ENCODE results near the gene DHCR24.

The DHCR24 gene

DNA sequence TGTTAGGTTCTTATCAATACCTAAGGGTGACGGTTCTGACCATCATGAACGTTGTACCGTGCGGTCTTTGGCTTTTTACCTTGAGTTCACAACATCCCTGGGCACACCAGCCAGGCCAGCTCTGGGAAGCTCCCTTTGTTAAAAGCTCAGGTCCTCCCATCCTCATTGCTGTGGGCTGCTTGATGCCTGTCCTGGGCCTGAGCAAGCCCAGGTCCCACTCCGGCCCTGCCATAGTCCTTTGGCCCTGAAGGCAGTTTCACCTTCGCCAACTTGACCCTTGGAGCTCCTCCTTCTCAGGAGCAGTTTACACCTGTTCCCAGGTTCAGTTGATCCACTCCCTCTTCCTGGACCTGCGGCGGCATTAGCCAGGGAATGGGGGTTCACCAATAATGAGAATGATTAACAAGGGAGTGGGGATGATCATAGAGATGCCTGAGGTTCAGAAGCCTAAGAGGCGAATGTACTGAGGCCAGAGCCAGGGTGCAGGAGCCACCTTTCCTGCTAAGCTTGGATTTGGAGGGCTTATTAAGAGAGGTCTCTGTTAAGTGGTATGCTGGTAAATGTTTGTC lies 40.2 kb downstream of the DHCR24 start:
- in situ Hi-C loops (cut with MboI; ENCODE audit: low sequenced_read_pairs), result no loop called here

DNA sequence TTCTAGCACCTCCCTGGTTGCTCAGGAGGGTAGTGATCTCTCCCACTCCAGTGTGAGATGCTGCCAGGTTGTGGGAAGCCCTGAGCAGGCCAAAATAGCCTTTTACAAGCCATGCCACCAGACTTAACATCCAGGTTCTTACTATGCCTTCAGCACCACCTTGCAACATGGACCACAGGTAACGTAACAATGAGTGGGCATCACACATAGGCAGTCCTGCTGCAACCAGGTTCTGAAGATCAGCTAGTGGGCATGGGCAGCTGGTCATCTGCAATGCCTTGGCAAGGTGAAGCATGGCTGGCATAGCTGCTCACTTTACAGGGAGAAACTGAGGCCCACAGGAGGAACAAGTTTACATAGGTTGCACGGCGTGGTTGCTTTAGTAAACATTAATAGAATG lies 40.7 kb downstream of the DHCR24 start:
- in situ Hi-C loops (cut with MboI; ENCODE audit: low sequenced_read_pairs), result no loop called here

DNA sequence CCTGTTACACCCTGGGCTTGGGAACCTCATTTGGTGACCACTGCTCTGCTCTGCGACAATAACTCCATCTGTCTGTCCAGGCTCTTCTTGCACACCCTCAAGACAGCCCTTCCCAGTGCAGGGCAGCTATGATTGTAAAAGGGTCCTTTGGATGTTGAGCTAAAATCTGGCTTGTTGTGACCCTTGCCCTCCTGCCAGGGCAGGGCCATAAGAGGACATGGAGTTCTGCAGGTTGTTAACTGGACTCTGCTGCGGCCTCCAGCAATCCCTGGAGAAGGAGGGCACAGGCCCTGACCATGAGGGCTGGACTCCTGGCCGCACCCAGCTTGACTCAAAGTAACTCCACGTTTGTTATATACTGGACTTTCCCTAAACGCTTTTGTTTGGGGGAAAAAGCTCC lies 41.2 kb downstream of the DHCR24 start:
- in situ Hi-C loops (cut with MboI; ENCODE audit: low sequenced_read_pairs), result no loop called here

DNA sequence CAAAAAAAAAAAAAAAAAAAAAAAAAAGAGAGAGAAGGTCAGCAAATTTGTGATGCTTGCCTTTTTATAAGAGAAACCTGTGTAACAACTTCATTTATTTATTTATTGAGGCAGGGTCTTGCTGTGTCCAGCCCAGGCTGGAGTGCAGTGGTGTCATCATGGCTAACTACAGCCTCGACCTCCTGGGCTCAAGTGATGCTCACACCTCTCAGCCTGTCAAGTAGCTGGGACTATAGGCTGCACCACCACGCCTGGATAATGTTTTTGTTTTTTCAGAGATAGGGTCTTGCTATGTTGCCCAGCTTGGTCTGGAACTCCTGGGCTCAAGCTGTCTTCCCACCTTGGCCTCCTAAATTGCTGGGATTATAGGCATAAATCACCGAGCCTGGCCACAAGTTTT lies 42.4 kb downstream of the DHCR24 start:
- in situ Hi-C loops (cut with MboI; ENCODE audit: low sequenced_read_pairs), result no loop called here

DNA sequence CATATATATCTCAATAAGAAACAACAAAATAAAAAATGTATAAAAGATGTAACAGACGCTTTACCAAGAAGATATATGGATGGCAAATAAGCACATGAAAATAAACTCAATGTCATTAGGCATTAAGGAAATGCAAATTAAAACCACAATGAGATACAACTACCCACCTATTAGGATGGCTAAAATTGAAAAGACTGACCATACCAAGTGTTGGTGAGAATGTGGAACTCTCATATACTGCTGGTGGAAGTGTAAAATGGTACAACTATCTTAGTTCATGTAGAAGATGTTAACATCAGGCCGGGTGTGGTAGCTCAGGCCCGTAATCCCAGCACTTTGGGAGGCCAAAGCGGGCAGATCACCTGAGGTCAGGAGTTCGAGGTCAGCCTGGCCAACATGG lies 43.5 kb downstream of the DHCR24 start:
- in situ Hi-C loops (cut with MboI; ENCODE audit: low sequenced_read_pairs), result no loop called here

DNA sequence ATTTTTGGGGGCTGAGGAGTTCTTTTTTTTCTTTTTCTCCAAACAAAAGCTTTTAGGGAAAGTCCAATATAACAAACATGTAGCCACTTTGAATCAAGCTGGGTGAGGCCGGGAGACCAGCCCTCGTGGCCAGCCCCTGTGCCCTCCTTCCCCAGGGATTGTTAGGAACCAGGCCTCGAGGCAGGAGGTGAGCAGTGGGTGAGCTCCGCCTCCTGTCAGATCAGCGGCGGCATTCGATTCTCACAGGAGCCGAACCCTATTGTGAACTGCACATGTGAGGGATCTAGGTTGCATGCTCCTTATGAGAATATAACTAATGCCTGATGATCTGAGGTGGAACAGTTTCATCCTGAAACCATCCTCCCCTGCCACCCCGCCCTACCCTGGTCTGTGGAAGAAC lies 44.0 kb downstream of the DHCR24 start:
- in situ Hi-C loops (cut with MboI; ENCODE audit: low sequenced_read_pairs), result no loop called here

DNA sequence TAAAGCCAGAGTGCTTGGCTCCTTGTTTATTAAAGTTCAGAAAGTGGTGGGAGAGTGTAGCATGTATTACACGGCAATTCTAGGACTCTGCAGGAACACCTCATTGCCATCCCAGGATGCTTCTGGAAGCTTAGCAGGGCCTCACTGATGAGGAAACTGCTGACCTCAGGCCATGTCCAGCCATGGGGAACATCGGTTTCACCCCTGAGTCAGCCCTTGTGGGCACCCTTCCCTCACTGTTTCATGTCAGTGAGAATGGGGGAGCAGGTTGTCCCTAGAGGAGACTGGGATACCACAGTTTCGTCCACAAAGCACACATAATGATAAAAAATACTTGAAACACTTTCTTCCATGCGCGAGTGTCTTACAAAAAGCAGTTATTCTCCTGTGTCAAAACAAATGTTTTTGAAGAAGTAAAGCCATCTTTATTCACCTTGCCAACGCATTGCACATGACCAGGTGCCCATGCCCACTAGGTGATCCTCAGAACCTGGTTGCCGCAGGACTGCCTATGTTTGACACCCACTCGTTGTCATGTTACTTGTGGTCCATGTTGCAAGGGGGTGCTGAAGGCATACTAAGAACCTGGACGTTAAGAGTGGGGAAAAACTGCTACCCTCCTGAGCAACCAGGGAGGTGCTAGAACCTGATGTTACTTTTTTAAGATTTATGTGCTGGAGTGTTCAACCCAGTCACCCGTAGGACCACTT lies 44.6 kb downstream of the DHCR24 start:
- in situ Hi-C loops (cut with MboI; ENCODE audit: low sequenced_read_pairs), result no loop called here

DNA sequence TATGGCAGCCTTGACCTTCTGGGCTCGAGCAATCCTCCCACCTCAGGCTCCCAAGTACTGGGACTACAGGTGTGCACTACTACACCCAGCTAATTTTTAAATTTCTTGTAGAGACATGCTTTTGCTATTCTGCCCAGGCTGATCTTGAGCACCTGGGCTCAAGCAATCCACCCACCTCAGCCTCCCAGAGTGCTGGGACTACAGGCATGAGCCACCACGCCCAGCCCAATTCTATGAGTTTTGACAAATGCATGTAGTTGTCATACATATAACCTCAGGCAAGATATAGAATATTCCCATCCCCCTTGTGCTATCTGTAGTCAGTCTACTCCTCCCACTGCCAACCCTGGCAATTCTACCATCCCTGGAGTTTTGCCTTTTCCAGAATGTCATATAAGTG lies 47.2 kb downstream of the DHCR24 start:
- in situ Hi-C loops (cut with MboI; ENCODE audit: low sequenced_read_pairs), result no loop called here

DNA sequence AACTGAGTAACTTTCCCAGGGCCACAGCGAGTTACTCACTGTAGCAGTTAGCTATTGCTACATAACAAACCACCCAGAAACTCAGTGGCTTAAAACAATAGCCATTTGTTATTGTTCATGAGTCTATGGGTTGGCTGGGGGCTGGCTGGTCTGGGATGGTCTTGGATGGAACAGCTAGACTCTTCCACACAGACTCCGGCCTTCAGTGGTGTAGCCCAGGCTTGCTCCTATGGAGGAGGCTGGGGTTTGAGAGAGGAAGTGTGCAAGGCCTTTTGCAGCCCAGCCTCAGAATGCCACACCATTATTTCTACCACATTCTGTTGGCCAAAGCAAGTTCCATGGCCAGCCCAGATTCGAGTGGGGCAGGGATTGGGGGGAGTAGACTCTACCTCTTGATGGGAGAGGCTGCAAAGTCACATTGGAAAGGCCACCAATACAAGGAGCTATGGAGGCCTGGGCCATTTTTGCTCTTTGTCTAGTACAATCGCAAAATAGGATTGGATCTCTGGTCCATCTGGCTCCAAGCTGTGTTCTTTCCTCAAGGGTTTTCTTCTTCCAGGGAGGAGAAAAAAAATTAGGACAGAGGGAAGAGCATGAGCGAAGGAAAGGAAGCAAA lies 48.3 kb downstream of the DHCR24 start:
- in situ Hi-C loops (cut with MboI; ENCODE audit: low sequenced_read_pairs), result no loop called here

DNA sequence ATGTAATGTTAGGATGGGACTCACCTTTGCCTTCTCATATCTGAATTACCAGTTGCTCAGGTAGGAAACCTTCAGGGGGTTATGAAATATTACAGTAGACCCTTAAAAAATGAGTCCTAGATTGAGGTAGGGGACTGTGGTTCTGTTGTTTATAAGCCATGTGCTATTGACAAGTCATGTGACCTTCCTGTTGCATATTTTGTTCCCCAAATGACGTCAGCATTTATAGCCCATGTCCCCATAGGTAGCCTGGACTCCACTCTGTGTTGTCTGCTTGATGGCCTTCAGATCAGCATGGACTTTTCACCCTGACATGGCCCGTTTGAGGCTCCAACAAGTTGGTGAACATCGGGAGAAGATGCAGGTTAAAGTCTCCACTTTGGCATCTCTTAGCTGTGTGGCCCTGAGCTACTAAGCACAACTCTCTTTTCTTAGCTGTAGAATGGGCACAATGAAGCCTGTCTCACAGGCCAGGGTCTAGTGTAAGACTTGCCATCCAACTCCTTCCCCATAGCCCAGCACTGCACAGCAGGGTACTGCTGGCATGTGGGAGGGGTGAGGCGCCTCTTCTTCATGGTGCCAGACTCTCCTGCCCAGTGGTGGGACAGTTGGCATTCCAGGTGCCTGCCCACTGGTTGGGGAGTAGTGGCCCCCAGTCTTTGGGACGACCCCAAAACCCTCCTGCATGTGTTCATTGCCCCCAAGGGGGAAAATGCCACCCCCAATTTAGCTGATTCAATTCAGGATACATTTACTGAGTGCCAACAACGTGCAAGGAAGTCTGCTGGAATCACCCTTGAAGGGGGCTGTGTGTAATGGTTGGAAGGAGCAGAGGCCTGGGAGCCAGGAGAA lies 49.8 kb downstream of the DHCR24 start:
- in situ Hi-C loops (cut with MboI; ENCODE audit: low sequenced_read_pairs), result no loop called here

DNA sequence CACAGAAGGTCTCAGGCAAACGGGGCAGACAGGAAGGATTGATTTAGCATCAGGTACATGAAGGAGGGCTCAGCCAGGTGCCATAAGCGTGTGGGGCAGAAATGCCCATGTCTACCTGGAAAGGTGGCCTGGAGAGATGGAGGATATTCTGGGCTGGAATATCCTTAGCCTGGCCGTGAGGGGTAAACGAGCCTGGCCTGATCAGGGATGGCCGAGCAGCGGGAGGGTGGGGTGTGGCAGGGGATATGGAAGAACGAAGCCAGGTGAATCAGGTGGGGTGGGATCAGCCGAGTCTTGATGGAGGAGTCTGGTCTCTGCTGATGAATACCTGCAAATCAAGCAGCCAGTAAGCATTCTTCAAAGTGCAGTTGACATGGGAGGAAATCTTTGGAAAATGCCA lies 50.4 kb downstream of the DHCR24 start:
- in situ Hi-C loops (cut with MboI; ENCODE audit: low sequenced_read_pairs), result no loop called here

DNA sequence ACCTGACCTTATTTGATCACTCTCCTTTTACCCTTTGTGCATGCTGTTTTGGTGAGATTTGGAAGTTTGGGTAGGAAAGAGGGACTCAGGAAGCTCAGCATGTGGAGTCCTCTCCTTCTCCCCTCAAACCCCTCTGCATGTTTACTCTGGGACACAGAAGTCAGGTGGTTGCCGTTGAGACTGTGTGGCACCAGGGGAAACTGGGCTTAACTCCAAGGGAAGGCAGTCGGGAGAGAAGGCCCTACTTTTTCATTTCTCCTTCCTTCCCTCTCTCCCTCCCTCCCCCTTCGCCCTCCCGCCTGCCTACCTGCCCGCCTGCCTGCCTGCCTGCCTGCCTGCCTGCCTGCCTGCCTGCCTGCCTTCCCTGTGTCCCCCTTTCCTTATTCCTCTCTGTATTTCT lies 51.0 kb downstream of the DHCR24 start:
- in situ Hi-C loops (cut with MboI; ENCODE audit: low sequenced_read_pairs), result no loop called here

DNA sequence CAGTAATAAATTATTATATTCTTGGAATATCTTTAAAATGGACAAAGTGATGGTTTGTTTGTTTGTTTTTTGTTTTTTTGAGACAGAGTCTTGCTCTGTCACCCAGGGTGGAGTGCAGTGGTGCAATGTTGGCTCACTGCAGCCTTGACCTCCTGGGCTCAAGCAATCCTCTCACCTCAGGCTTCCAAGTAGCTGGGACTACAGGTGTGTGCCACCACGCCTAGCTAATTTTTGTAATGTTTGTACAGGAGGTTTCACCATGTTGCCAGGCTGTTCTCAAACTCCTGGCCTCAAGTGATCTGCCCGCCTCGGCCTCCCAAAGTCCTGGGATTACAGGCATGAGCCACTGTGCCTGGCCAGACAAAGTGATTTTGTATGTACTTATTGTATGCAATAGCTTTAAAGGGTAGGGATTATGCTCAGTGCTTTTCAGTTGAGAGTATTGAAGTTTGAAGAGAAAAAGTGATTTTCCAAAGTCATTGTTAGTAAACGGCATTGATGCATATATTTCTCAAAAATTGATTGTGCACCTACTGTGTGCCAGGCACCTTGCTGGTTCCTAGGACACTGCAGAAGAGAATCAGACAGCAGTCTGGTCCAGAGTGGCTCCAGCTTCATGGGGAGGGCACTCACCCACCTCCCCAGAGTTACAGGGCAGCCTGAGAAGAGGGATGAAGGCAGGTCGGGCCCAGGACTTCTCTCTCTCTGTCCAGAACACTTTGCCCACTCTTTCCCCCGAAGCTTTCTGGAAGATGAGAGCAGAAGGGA lies 51.7 kb downstream of the DHCR24 start:
- in situ Hi-C loops (cut with MboI; ENCODE audit: low sequenced_read_pairs), result no loop called here

DNA sequence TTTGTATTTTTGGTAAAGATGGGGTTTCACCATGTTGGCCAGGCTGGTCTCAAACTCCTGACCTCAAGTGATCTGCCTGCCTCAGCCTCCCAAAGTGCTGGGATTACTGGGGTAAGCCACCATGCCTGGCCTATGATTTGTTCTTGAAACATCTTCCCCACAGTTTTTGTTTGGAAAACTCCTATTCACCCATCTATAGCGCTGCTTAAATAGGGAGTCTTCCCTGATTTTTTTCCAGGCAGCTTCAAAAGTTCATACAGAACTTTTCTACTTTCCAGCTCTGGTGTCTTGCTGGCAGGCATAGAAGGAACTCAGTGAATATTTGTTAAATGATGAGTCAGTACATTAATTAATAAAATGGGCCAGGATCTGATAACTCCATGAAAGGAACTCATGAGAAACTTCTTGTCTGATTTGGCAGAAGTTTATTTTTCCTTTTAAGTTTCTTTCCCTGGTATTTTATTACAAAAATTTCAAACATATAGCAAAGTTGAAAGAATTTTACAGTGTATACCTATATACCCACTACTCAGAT lies 52.9 kb downstream of the DHCR24 start:
- in situ Hi-C loops (cut with MboI; ENCODE audit: low sequenced_read_pairs), result no loop called here

DNA sequence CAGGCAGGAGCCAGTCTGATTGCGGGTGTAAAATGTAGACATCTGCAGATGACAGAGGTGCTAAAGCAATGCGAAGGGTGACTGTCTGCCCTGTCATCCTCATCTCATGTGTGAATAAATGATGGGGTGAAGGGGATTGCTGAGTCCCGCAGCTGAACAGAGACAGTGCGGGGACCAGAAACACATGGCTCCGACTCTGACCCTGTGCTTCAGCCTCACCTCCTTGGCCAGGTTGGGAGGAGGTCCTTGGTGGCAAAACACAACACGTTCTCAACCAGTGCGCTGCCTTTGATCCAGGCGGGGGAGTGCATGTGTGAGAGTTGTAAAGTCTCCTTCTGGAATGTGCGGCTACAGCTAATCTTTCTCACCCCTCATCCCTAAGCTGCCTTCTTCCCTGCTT lies 53.9 kb downstream of the DHCR24 start:
- in situ Hi-C loops (cut with MboI; ENCODE audit: low sequenced_read_pairs), result no loop called here

DNA sequence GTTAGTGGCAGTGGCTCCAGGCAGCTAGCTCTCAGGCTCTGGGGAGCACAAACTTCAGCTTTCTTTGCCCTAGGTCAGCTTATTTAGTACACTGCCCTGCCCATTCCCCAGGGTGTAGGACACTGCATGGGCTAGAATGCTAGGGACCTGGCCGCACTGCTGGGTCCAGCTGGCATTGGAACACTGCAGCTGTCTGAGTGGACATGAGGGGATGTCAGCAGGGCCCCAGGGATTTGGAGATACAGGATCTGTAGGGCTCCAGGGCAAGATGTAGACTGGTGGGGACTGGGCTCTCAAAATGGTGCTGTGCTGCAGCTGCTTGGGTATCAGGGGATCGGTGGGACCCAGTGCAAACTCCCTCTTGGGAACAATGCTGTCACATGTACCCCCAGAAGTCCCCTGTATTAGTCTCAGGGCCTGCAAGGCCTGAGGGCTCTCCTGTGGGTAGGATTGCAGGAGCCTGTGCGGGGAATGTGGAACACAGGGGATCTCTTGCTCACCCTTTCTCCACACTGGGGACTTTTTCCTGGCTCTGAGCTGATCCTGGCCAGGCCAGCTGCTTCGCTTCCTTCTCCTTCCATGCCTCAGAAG lies 60.7 kb downstream of the DHCR24 start:
- in situ Hi-C loops (cut with MboI; ENCODE audit: low sequenced_read_pairs), result no loop called here

DNA sequence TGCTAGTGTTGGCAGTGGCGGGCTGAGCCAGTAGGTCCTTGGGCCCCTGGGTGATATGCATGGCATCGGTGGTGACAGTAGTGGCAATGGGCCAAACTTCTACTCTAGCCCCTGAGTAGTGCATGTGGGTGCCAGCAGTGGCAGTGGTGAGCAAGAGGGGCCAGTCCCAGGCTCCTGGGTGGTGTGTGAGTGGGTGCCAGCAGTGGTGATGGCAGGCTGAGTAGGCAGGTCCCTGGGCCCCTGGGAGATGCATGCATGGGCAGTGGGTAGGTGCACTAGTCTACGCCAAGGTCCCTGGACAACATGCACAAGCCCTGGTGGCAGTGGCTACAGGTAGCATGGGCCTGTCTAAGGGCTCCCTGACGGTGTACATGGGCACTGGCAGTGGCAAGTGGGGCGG lies 61.3 kb downstream of the DHCR24 start:
- in situ Hi-C loops (cut with MboI; ENCODE audit: low sequenced_read_pairs), result no loop called here

DNA sequence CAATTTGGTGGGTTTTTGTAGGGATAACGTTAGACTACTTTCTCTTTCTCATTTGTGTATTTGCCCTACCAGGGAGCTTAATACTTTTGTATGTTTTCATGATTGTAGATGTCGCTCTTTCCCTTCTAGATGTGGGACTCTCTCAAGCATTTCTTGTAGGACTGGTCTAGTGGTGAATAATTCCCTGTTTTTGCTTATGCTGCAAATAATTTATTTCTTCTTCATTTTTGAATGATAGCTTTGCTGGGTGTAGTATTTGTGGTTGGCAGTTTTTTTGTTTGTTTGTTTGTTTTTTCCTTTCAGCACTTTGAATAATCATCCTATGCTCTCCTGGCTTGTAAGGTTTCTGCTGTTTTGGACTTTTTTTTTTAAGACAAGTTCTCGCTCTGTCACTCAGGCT lies 63.3 kb downstream of the DHCR24 start:
- in situ Hi-C loops (cut with MboI; ENCODE audit: low sequenced_read_pairs), result no loop called here

DNA sequence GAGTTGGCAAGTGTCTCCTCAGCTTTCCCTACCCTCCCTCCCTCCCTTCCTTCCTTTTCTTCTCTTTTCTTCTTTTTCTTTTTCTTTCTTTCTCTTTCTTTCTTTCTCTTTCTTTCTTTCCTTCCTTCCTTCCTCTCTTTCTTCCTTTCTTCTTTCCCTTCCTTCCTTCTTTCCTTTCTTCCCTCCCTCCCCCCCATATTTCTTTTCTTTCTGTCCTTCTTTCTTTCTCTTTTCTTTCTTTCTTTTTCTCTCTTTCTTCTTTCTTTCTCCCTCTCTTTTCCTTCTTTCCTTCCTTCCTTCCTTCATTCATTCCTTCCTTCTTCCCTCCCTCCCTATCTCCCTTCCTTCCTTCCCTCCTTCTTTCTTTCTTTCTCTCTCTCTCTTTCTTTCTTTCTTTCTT lies 67.3 kb downstream of the DHCR24 start:
- in situ Hi-C loops (cut with MboI; ENCODE audit: low sequenced_read_pairs), result no loop called here

DNA sequence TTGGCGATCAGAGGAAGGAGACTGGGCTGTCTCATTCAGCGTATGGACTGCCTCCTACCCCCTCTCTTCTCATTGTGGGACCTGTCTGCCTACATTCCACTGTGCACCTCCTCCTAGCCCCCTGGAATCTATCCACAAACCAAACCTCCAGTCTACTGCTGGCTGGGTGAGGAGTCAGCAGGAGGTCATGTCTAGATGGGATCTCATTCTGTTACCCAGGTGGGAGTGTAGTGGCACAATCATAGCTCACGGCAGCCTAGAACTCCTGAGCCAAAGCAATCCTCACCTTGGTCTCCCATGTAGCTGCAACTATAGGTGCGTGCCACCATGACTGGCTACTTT lies 67.8 kb downstream of the DHCR24 start:
- in situ Hi-C loops (cut with MboI; ENCODE audit: low sequenced_read_pairs), result no loop called here
